Astrocyte of the cerebellum (primary cell): ENCODE results near the gene MTTP.

Experiments used
- DNase-seq: peaks from one replicate; pipeline ENCODE4 v3.0.0-alpha.2; 2011; ENCODE audit warnings: low read depth
- H3K4me3 ChIP-seq: 2 replicates; pipeline ENCODE4 v1.5.1; 2011; ENCODE audit warnings: mild to moderate bottlenecking, low read depth, low read length, moderate library complexity
- in situ Hi-C: cut with HindIII; loops from 2 replicates; pipeline ENCODE4 v1.10.0; 2017; ENCODE audit warnings: low sequenced_read_pairs
- TF ChIP-seq, protein P1 (sequence below): IDR thresholded peaks from 2 replicates; pipeline ENCODE4 v1.5.1; 2012; ENCODE audit warnings: low read length, low read depth, moderate library complexity, mild to moderate bottlenecking; ENCODE audit errors: missing control alignments

Gene MTTP

DNA sequence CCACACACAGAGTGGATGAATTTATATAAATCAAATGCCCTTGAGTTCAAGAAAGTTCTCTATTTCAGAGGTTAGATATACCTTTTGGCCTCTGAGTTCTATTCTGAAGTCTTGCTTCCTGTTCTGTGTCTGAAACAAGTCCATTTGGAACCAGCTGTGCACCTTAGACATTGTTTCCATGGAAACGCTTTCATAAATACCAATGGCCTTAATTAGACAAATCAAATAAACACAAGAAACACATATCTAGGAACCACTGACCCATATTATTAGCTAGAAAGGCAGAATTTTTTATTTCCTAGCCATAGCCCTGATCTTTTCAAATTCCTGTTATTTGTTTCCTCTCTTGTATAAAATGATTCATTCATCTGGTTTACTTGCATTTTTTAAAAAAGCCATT is 91.4 kb downstream of the MTTP start:
- no peak overlapping the region for H3K4me3 ChIP-seq
- no peak for DNase-seq
- in situ Hi-C loops = no loop called here
- TF ChIP-seq, protein P1, sequence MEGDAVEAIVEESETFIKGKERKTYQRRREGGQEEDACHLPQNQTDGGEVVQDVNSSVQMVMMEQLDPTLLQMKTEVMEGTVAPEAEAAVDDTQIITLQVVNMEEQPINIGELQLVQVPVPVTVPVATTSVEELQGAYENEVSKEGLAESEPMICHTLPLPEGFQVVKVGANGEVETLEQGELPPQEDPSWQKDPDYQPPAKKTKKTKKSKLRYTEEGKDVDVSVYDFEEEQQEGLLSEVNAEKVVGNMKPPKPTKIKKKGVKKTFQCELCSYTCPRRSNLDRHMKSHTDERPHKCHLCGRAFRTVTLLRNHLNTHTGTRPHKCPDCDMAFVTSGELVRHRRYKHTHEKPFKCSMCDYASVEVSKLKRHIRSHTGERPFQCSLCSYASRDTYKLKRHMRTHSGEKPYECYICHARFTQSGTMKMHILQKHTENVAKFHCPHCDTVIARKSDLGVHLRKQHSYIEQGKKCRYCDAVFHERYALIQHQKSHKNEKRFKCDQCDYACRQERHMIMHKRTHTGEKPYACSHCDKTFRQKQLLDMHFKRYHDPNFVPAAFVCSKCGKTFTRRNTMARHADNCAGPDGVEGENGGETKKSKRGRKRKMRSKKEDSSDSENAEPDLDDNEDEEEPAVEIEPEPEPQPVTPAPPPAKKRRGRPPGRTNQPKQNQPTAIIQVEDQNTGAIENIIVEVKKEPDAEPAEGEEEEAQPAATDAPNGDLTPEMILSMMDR = no peak

DNA sequence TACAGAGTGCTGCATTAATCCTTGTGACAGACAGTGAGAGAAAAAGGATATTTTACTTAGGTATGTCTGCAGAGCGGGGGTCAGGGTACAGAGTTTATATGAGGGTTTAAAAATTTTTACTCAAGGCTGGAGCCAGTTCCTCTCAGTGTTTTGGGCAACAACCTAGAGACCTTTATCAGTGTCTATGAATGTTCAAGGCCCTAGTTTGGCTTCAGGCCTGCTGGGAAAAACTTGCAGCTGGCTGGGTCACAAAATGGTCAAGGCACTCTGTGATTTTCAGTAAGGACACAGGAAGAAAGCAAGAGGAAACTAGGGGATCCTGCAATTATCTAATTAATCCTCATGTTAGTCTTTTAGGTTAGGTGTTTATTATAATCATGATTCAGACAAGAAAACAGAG is 93.8 kb downstream of the MTTP start:
- in situ Hi-C loops = no loop called here
- no peak overlapping the region for H3K4me3 ChIP-seq
- TF ChIP-seq, protein P1 = no peak
- no peak for DNase-seq

DNA sequence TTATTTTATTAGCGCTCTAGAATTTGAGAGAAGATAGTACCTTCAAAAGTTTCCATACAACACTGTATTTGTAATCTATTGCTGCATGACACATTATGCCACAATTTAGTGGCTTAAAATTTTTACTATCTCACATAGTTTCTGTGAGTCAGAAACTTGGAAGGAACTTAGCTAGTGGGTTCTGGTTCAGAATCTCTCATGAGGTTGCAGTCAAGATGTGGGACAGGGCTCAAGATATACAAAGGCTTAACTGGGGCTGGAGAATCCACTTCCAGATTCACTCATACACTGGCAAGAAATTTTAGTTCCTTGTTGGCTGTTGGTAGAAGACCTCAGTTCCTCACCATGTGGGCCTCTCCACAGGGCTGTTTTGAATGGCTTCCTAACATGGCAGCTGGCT is 94.5 kb downstream of the MTTP start:
- TF ChIP-seq, protein P1 = no peak
- in situ Hi-C loops = no loop called here
- no peak overlapping the region for H3K4me3 ChIP-seq
- DNase-seq = no peak

- no peak overlapping the region for H3K4me3 ChIP-seq
- in situ Hi-C loops = no loop called here
- TF ChIP-seq, protein P1 = no peak
Measured at GRCh38 chr4:99670409-99671073, 95.9 kb downstream of the MTTP start.

More at GRCh38 chr4:99670409-99671073, 95.9 kb downstream of the MTTP start:
- no peak for DNase-seq
